ENCODE measurements around the gene ADGRV1. TPM values are rescaled to one million over a fixed set of nuclear protein-coding genes. Genes with fewer than 3 reads are reported as not detected.

ADGRV1 gene
- polyA plus RNA-seq, 1 of the 3 experiments (the other 2 are of a cell fraction), result 0.23 TPM

- H3K27ac ChIP-seq (ENCODE audit: low read depth in 2 of 2, low read length in 1 of 2), result no peak overlapping the region
- H3K9me3 ChIP-seq, result no peaks in the 10 kb centered on the region
- no peaks in the 10 kb centered on the region for H3K27me3 ChIP-seq (ENCODE audit: insufficient read depth)
- H3K4me1 ChIP-seq (ENCODE audit: control insufficient read depth in 1 of 2, insufficient read depth in 2 of 2, low read depth in 1 of 2, low read length in 1 of 2), result no peaks in the 10 kb centered on the region
- ChIA-PET CTCF (no interaction called here), POLR2A (no interaction called here)
- H3K4me2 ChIP-seq, result no peak overlapping the region
- TF ChIP-seq TCF12 (IDR thresholded peaks at IDR 0.05), result no peak
- TF ChIP-seq SIN3A (IDR thresholded peaks at IDR 0.05; ENCODE audit: borderline replicate concordance, low read depth, low read length), result no peak
- TF ChIP-seq ZBTB33 (IDR thresholded peaks at IDR 0.05; ENCODE audit: borderline replicate concordance, low read depth), result no peak
- no peak for TF ChIP-seq EZH2phosphoT487 (IDR thresholded peaks at IDR 0.05; ENCODE audit: borderline replicate concordance, low read depth)
- no peak for TF ChIP-seq FOXM1 (IDR thresholded peaks at IDR 0.05; ENCODE audit: low read depth)
- TF ChIP-seq FOSL2 (IDR thresholded peaks at IDR 0.05; ENCODE audit: borderline replicate concordance, low read depth), result no peak
- TF ChIP-seq, protein P1, sequence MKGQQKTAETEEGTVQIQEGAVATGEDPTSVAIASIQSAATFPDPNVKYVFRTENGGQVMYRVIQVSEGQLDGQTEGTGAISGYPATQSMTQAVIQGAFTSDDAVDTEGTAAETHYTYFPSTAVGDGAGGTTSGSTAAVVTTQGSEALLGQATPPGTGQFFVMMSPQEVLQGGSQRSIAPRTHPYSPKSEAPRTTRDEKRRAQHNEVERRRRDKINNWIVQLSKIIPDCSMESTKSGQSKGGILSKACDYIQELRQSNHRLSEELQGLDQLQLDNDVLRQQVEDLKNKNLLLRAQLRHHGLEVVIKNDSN (IDR thresholded peaks at IDR 0.05; ENCODE audit: borderline replicate concordance, low read depth), result no peak
- TF ChIP-seq YY1 (IDR thresholded peaks at IDR 0.05; ENCODE audit: low read depth), result no peak
- no peak for TF ChIP-seq MEF2A (IDR thresholded peaks at IDR 0.05; ENCODE audit: borderline replicate concordance, low read depth)
- no peak for TF ChIP-seq FOXJ3 (CRISPR knock-in tag; IDR thresholded peaks at IDR 0.05)
- no peak for TF ChIP-seq GABPA (IDR thresholded peaks at IDR 0.05; ENCODE audit: low read depth)
- TF ChIP-seq POLR2AphosphoS5 (IDR thresholded peaks at IDR 0.05; ENCODE audit: low read depth, low read length), result no peak
- H2AFZ ChIP-seq (ENCODE audit: low read depth), result no peak overlapping the region
- H3K36me3 ChIP-seq (replicated peaks in 1 of 2; ENCODE audit: control insufficient read depth in 1 of 2, insufficient read depth in 2 of 2, low read length in 1 of 2), result no peaks in the 10 kb centered on the region
- H3K9me2 ChIP-seq, result no peaks in the 10 kb centered on the region
- H3K4me3 ChIP-seq (ENCODE audit: low read depth in 2 of 2, low read length in 1 of 2), result no peak overlapping the region
- H3K79me2 ChIP-seq (ENCODE audit: insufficient read depth), result no peaks in the 10 kb centered on the region
- no peaks in the 10 kb centered on the region for H3F3A ChIP-seq (replicated peaks; ENCODE audit: insufficient read depth)
- no peaks in the 10 kb centered on the region for H4K20me1 ChIP-seq (ENCODE audit: insufficient read depth)
- no peak overlapping the region for H3K9ac ChIP-seq
- no peak for DNase-seq
These were observed 131.7 kb downstream of the ADGRV1 start for GRCh38 chr5:90690307-90690706.

DNA sequence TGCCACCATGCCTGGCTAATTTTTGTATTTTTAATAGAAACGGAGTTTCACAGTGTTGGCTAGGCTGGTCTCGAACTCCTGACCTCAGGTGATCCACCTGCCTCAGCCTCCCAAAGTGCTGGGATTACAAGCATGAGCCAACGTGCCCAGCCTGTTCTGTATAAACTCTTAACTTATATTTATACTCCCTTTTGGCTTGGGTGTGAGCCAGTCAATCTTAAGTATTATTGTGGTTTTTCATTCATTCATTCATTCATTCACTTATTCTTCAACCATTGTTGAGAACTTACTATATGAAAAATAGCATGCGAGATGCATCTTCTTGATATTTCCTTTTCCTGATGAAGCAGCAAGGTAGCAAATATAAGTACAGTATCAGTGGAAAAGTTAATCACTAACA, 132.9 kb downstream of the ADGRV1 start:
- H3K9me3 ChIP-seq, result no peaks in the 10 kb centered on the region
- H3K27ac ChIP-seq (ENCODE audit: low read depth in 2 of 2, low read length in 1 of 2), result no peak overlapping the region
- no peaks in the 10 kb centered on the region for H3K79me2 ChIP-seq (ENCODE audit: insufficient read depth)
- no peaks in the 10 kb centered on the region for H3K27me3 ChIP-seq (ENCODE audit: insufficient read depth)
- H2AFZ ChIP-seq (ENCODE audit: low read depth), result no peak overlapping the region
- no peak overlapping the region for H3K4me2 ChIP-seq
- TF ChIP-seq GABPA (IDR thresholded peaks at IDR 0.05; ENCODE audit: low read depth) (no peak), JUND (IDR thresholded peaks at IDR 0.05) (no peak), MEF2A (IDR thresholded peaks at IDR 0.05; ENCODE audit: borderline replicate concordance, low read depth) (no peak), RCOR1 (IDR thresholded peaks at IDR 0.05; ENCODE audit: low read length) (no peak), SIN3A (IDR thresholded peaks at IDR 0.05; ENCODE audit: borderline replicate concordance, low read depth, low read length) (no peak), RAD21 (IDR thresholded peaks at IDR 0.05; ENCODE audit: low read length) (no peak), SMC3 (IDR thresholded peaks at IDR 0.05; ENCODE audit: low read depth, low read length) (no peak), POLR2AphosphoS5 (IDR thresholded peaks at IDR 0.05; ENCODE audit: low read depth, low read length) (no peak), MXI1 (IDR thresholded peaks at IDR 0.05; ENCODE audit: low read depth, low read length) (no peak), ELF1 (IDR thresholded peaks at IDR 0.05) (no peak), RXRA (IDR thresholded peaks at IDR 0.05; ENCODE audit: borderline replicate concordance, low read depth) (no peak), TAF1 (IDR thresholded peaks at IDR 0.05; ENCODE audit: borderline replicate concordance, low read depth, low read length) (no peak), GATA2 (CRISPR knock-in tag; IDR thresholded peaks at IDR 0.05) (no peak), NFIC (IDR thresholded peaks at IDR 0.05; ENCODE audit: borderline replicate concordance) (no peak), NRF1 (IDR thresholded peaks at IDR 0.05; ENCODE audit: low read depth, low read length) (no peak), EP300 (IDR thresholded peaks at IDR 0.05; ENCODE audit: borderline replicate concordance in 1 of 2, low read depth in 1 of 2, low read length in 1 of 2) (no peak), FOXM1 (IDR thresholded peaks at IDR 0.05; ENCODE audit: low read depth) (no peak), FOSL2 (IDR thresholded peaks at IDR 0.05; ENCODE audit: borderline replicate concordance, low read depth) (no peak), YY1 (IDR thresholded peaks at IDR 0.05; ENCODE audit: low read depth) (no peak)
- TF ChIP-seq, protein P1 (IDR thresholded peaks at IDR 0.05; ENCODE audit: borderline replicate concordance, low read depth), result no peak
- ChIA-PET POLR2A (no interaction called here), CTCF (interaction anchor here (0.7 kb wide), 1 partner anchor 18 kb away, joined by 3 read pairs; no protein-coding TSS in a partner anchor)
- H3F3A ChIP-seq (replicated peaks; ENCODE audit: insufficient read depth), result no peaks in the 10 kb centered on the region
- no peak overlapping the region for H3K4me3 ChIP-seq (ENCODE audit: low read depth in 2 of 2, low read length in 1 of 2)
- H4K20me1 ChIP-seq (ENCODE audit: insufficient read depth), result no peaks in the 10 kb centered on the region
- H3K9ac ChIP-seq, result no peak overlapping the region
- no peaks in the 10 kb centered on the region for H3K36me3 ChIP-seq (replicated peaks in 1 of 2; ENCODE audit: control insufficient read depth in 1 of 2, insufficient read depth in 2 of 2, low read length in 1 of 2)
- H3K9me2 ChIP-seq, result no peaks in the 10 kb centered on the region
- H3K4me1 ChIP-seq (ENCODE audit: control insufficient read depth in 1 of 2, insufficient read depth in 2 of 2, low read depth in 1 of 2, low read length in 1 of 2), result no peaks in the 10 kb centered on the region
- 32% methylated on average over 4 of the region's 4 CpGs for WGBS (ENCODE audit: low lambda C conversion rate)
- no peak for DNase-seq

Measured in SK-N-SH (cell line).